SK-N-SH (cell line): ENCODE measurements around the gene PPP1R12C. TPM values are rescaled to one million over a fixed set of nuclear protein-coding genes. Genes with fewer than 3 reads are reported as not detected.

Source experiments
- CTCF ChIA-PET: fragments of 300-600, 350-600 bp; formaldehyde crosslinking; extraction: SDS; loops from one replicate; lab custom pipeline; 2021; lab: Yijun Ruan, JAX
- POLR2A ChIA-PET: fragments of 350-600 bp; sonication (Branson Sonifier 250); formaldehyde crosslinking; extraction: SDS; loops from one replicate; lab custom pipeline; 2020; ENCODE audit warnings: antibody characterized with exemption, inconsistent platforms; lab: Yijun Ruan, JAX
- DNase-seq: peaks from one replicate; pipeline ENCODE4 v3.0.0; 2012
- H2AFZ ChIP-seq: fragments of 200-600 bp; sonication (generic); 2 replicates; pipeline ENCODE4 v1.8.1; 2016; ENCODE audit warnings: antibody characterized with exemption, mild to moderate bottlenecking, low read depth
- H3F3A ChIP-seq: fragments of 200-600 bp; sonication (generic); replicated peaks from 2 replicates; pipeline ENCODE3; 2016; ENCODE audit warnings: antibody characterized with exemption, mild to moderate bottlenecking; ENCODE audit not compliant: insufficient read depth
- H3K27ac ChIP-seq, 2 experiments: fragments of 200-500 bp in 1 of 2; fragments of 200-600 bp in 1 of 2; sonication (Bioruptor generic) in 1 of 2; sonication (generic), shearing (Covaris generic) in 1 of 2; 2 replicates each; pipeline versions ENCODE4 v1.5.1 to v1.6.1; 2014 to 2016; ENCODE audit warnings: low read depth in 2 of 2, inconsistent platforms in 1 of 2, low read length in 1 of 2, mild to moderate bottlenecking in 1 of 2, mixed read lengths in 1 of 2
- H3K27me3 ChIP-seq: fragments of 200-600 bp; sonication (generic), shearing (Covaris generic); 2 replicates; pipeline ENCODE4 v1.6.1; 2016; ENCODE audit warnings: mixed run types; ENCODE audit not compliant: insufficient read depth
- H3K36me3 ChIP-seq, 2 experiments: fragments of 200-500 bp in 1 of 2; fragments of 200-600 bp in 1 of 2; sonication (Bioruptor generic) in 1 of 2; sonication (generic) in 1 of 2; replicated peaks in 1 of 2; 2 replicates each; pipeline versions ENCODE3 to v1.5.1; 2014 to 2016; ENCODE audit warnings: low read length in 1 of 2, mild to moderate bottlenecking in 1 of 2; ENCODE audit not compliant: insufficient read depth in 2 of 2, control insufficient read depth in 1 of 2
- H3K4me1 ChIP-seq, 2 experiments: fragments of 200-500 bp in 1 of 2; fragments of 200-600 bp in 1 of 2; sonication (Bioruptor generic) in 1 of 2; sonication (generic), shearing (Covaris generic) in 1 of 2; 2 replicates each; pipeline versions ENCODE4 v1.5.1 to v1.6.1; 2014 to 2016; ENCODE audit warnings: low read depth in 1 of 2, low read length in 1 of 2, mixed run types in 1 of 2; ENCODE audit not compliant: insufficient read depth in 2 of 2, control insufficient read depth in 1 of 2
- H3K4me2 ChIP-seq: fragments of 200-600 bp; sonication (generic), shearing (Covaris generic); 2 replicates; pipeline ENCODE4 v1.6.1; 2017; ENCODE audit warnings: mixed run types
- H3K4me3 ChIP-seq, 2 experiments: fragments of 200-500 bp in 1 of 2; fragments of 200-600 bp in 1 of 2; sonication (Bioruptor generic) in 1 of 2; sonication (generic), shearing (Covaris generic) in 1 of 2; 2 replicates each; pipeline versions ENCODE4 v1.5.1 to v1.8.1; 2014 to 2016; ENCODE audit warnings: low read depth in 2 of 2, inconsistent platforms in 1 of 2, low read length in 1 of 2, mild to moderate bottlenecking in 1 of 2, mixed read lengths in 1 of 2, moderate library complexity in 1 of 2
- H3K79me2 ChIP-seq: fragments of 200-600 bp; sonication (generic); 2 replicates; pipeline ENCODE4 v1.8.1; 2017; ENCODE audit warnings: mild to moderate bottlenecking; ENCODE audit not compliant: insufficient read depth
- H3K9ac ChIP-seq: fragments of 200-600 bp; sonication (generic); 2 replicates; pipeline ENCODE4 v1.6.1; 2017; ENCODE audit warnings: mixed run types
- H3K9me2 ChIP-seq: fragments of 200-600 bp; sonication (generic); 2 replicates; pipeline ENCODE4 v1.6.1; 2017; ENCODE audit warnings: mixed run types
- H3K9me3 ChIP-seq: fragments of 200-600 bp; sonication (generic); 2 replicates; pipeline ENCODE4 v1.6.1; 2017; ENCODE audit warnings: mixed run types, mild to moderate bottlenecking, moderate library complexity
- H4K20me1 ChIP-seq: fragments of 200-600 bp; sonication (generic); 2 replicates; pipeline ENCODE4 v1.6.1; 2017; ENCODE audit warnings: mild to moderate bottlenecking, mixed run types; ENCODE audit not compliant: insufficient read depth
- CHD2 ChIP-seq: fragments of 150-350 bp; IDR thresholded peaks from 2 replicates; pipeline ENCODE4 v1.6.1; 2018; ENCODE audit warnings: low read length; ENCODE audit not compliant: partially characterized antibody
- FOSL2 ChIP-seq: IDR thresholded peaks from 2 replicates; pipeline ENCODE4 v1.4.0; 2012; ENCODE audit warnings: low read depth, mild to moderate bottlenecking, moderate library complexity, borderline replicate concordance
- GABPA ChIP-seq: IDR thresholded peaks from 2 replicates; pipeline ENCODE4 v1.4.0; 2012; ENCODE audit warnings: low read depth, mild to moderate bottlenecking
- MXI1 ChIP-seq: IDR thresholded peaks from 2 replicates; pipeline ENCODE4 v1.6.1; 2012; ENCODE audit warnings: mild to moderate bottlenecking, low read depth, low read length, improper control_type of control experiment
- RAD21 ChIP-seq: IDR thresholded peaks from 2 replicates; pipeline ENCODE4 v1.6.1; 2012; ENCODE audit warnings: mild to moderate bottlenecking, low read length
- RCOR1 ChIP-seq: fragments of 150-350 bp; IDR thresholded peaks from 2 replicates; pipeline ENCODE4 v1.6.1; 2017; ENCODE audit warnings: antibody characterized with exemption, low read length
- RFX5 ChIP-seq: IDR thresholded peaks from 2 replicates; pipeline ENCODE4 v1.6.1; 2012; ENCODE audit warnings: mild to moderate bottlenecking, improper control_type of control experiment, low read length
- SIN3A ChIP-seq: IDR thresholded peaks from 2 replicates; pipeline ENCODE4 v1.6.1; 2012; ENCODE audit warnings: low read depth, mild to moderate bottlenecking, low read length, moderate library complexity, borderline replicate concordance
- SMC3 ChIP-seq: IDR thresholded peaks from 2 replicates; pipeline ENCODE4 v1.6.1; 2012; ENCODE audit warnings: low read depth, low read length, improper control_type of control experiment
- TCF12 ChIP-seq: IDR thresholded peaks from 2 replicates; pipeline ENCODE4 v1.4.0; 2012
- TEAD4 ChIP-seq: IDR thresholded peaks from 2 replicates; pipeline ENCODE4 v1.4.0; 2012; ENCODE audit warnings: mild to moderate bottlenecking, borderline replicate concordance; ENCODE audit not compliant: insufficient read depth
- WGBS: methylation state at CpG from one replicate; pipeline ENCODE4 v1.1.6; 2017; ENCODE audit warnings: low lambda C conversion rate; 5-methylcytosine and 5-hydroxymethylcytosine counted together
- polyA plus RNA-seq, 3 experiments: library from polyadenylated mRNA; depleted of rRNA; stranded (reverse); fragments of >200 nt; gene quantifications; 2 replicates each; pipeline ENCODE4 v1.2.3, GENCODE V29; 2012
- TF ChIP-seq, protein P1 (sequence below): fragments of 200-600 bp; sonication (generic); IDR thresholded peaks from 2 replicates; pipeline ENCODE4 v1.6.1; 2017; ENCODE audit warnings: antibody characterized with exemption, mild to moderate bottlenecking, moderate library complexity
- TF ChIP-seq, protein P2 (sequence below): fragments of 150-350 bp; IDR thresholded peaks from 2 replicates; pipeline ENCODE4 v1.6.1; 2016; ENCODE audit warnings: mild to moderate bottlenecking, low read depth, low read length
- TF ChIP-seq, protein P3 (sequence below): fragments of 150-350 bp; IDR thresholded peaks from 2 replicates; pipeline ENCODE4 v1.6.1; 2017; ENCODE audit warnings: antibody characterized with exemption, low read length, low read depth, borderline replicate concordance
- TF ChIP-seq, protein P4 (sequence below): IDR thresholded peaks from 2 replicates; pipeline ENCODE4 v1.4.0; 2012; ENCODE audit warnings: low read depth
- TF ChIP-seq, protein P5 (sequence below): IDR thresholded peaks from 2 replicates; pipeline ENCODE4; 2012

PPP1R12C gene
- polyA plus RNA-seq, 1 of the 3 experiments (the other 2 are of a cell fraction), result 83.9 TPM

DNA sequence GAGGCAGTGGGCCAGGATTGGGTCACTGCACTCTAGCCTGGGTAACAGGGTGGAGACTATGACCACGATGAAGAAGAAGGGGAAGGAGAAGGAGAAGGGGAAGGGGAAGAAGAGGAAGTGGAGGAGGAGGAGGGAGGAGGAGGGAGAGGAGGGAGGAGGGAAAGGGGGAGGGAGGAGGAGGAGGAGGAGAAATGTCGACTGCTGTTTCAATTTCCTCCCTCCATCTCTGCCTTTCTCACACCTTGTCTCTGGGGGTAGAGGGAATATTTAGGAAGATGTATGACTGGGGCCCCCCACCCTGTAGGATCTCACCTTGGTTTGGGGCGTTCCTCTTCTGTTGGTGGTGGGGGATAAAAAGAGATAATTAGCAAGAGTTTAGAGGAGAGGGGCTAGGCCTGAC, 27.8 kb upstream of the PPP1R12C start:
- Histone ChIP-seq H2AFZ (no peak overlapping the region), H3K4me2 (no peak overlapping the region), H3K4me1 (peaks cover 0 to 4% of the 10 kb centered on the region in 2 experiments; a peak in 1 of 4 replicates), H3K9me2 (no peaks in the 10 kb centered on the region), H3K9ac (no peak overlapping the region), H3K36me3 (no peaks in the 10 kb centered on the region), H3K27me3 (peaks cover 28% of the 10 kb centered on the region), H4K20me1 (no peaks in the 10 kb centered on the region), H3K4me3 (no peak overlapping the region), H3K9me3 (no peaks in the 10 kb centered on the region), H3F3A (no peaks in the 10 kb centered on the region), H3K79me2 (no peaks in the 10 kb centered on the region), H3K27ac (no peak overlapping the region)
- TF ChIP-seq TCF12 (no peak), MXI1 (no peak), CHD2 (no peak), GABPA (no peak), SMC3 (no peak), FOSL2 (no peak), TEAD4 (no peak), RFX5 (no peak), RCOR1 (no peak), SIN3A (no peak), RAD21 (no peak)
- TF ChIP-seq, protein P1, sequence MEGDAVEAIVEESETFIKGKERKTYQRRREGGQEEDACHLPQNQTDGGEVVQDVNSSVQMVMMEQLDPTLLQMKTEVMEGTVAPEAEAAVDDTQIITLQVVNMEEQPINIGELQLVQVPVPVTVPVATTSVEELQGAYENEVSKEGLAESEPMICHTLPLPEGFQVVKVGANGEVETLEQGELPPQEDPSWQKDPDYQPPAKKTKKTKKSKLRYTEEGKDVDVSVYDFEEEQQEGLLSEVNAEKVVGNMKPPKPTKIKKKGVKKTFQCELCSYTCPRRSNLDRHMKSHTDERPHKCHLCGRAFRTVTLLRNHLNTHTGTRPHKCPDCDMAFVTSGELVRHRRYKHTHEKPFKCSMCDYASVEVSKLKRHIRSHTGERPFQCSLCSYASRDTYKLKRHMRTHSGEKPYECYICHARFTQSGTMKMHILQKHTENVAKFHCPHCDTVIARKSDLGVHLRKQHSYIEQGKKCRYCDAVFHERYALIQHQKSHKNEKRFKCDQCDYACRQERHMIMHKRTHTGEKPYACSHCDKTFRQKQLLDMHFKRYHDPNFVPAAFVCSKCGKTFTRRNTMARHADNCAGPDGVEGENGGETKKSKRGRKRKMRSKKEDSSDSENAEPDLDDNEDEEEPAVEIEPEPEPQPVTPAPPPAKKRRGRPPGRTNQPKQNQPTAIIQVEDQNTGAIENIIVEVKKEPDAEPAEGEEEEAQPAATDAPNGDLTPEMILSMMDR, result no peak
- TF ChIP-seq, protein P2, sequence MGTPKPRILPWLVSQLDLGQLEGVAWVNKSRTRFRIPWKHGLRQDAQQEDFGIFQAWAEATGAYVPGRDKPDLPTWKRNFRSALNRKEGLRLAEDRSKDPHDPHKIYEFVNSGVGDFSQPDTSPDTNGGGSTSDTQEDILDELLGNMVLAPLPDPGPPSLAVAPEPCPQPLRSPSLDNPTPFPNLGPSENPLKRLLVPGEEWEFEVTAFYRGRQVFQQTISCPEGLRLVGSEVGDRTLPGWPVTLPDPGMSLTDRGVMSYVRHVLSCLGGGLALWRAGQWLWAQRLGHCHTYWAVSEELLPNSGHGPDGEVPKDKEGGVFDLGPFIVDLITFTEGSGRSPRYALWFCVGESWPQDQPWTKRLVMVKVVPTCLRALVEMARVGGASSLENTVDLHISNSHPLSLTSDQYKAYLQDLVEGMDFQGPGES, result no peak
- TF ChIP-seq, protein P3, sequence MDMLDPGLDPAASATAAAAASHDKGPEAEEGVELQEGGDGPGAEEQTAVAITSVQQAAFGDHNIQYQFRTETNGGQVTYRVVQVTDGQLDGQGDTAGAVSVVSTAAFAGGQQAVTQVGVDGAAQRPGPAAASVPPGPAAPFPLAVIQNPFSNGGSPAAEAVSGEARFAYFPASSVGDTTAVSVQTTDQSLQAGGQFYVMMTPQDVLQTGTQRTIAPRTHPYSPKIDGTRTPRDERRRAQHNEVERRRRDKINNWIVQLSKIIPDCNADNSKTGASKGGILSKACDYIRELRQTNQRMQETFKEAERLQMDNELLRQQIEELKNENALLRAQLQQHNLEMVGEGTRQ, result no peak
- TF ChIP-seq, protein P4, sequence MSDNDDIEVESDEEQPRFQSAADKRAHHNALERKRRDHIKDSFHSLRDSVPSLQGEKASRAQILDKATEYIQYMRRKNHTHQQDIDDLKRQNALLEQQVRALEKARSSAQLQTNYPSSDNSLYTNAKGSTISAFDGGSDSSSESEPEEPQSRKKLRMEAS, result no peak
- TF ChIP-seq, protein P5, sequence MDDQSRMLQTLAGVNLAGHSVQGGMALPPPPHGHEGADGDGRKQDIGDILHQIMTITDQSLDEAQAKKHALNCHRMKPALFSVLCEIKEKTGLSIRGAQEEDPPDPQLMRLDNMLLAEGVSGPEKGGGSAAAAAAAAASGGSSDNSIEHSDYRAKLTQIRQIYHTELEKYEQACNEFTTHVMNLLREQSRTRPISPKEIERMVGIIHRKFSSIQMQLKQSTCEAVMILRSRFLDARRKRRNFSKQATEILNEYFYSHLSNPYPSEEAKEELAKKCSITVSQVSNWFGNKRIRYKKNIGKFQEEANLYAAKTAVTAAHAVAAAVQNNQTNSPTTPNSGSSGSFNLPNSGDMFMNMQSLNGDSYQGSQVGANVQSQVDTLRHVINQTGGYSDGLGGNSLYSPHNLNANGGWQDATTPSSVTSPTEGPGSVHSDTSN, result no peak
- POLR2A ChIA-PET, result no interaction called here
- CTCF ChIA-PET, result interaction anchor here (1.2 to 9.7 kb wide), 5 partner anchors 10 to 265 kb away, joined by 3 to 116 read pairs (median 3); no protein-coding TSS in a partner anchor
- DNase-seq, result no peak
- 23% methylated on average over 3 of the region's 3 CpGs for WGBS
